Left ventricle myocardium superior (tissue), 1 donor: ENCODE data around the gene TSC22D3. TPM values are rescaled to one million over a fixed set of nuclear protein-coding genes. Genes with fewer than 3 reads are reported as not detected.
"Not testable (repeated sequence)": the region's sequence is repeated elsewhere in the genome, so short reads cannot be mapped to it uniquely, and the experiment has no call there.

ENCODE experiments used
- ATAC-seq: fragments of 200-7000 bp; cut with Tn5 transposase; one replicate; pipeline ENCODE4 v1.9.1; 2020; ENCODE audit warnings: mild to moderate bottlenecking, moderate library complexity
- DNase-seq: peaks from one replicate; pipeline ENCODE4 v3.0.0-alpha.2; 2020
- intact Hi-C: fragments of 100-400 bp; cut with micrococcal nuclease; formaldehyde crosslinking; loops from one replicate; pipeline ENCODE4 v1.11.0; 2022
- total RNA-seq: library from RNA; stranded (reverse); fragmentation: NEBNext Ultra II Directional; extraction: Animal tissue kit (Norgen Biotek cat#: 25700); gene quantifications from one replicate; pipeline ENCODE4 v1.2.1, GENCODE V29; 2021
- donor health status: DM: no; HTN: yes; CAD: no; lungs with severe emphysema.

The TSC22D3 gene
- total RNA-seq, 1 donor from 2014 or later, result 63.3 TPM

GRCh38 chrX:107674480-107675364 is 100.9 kb downstream of the TSC22D3 start:
- DNase-seq, result peak; percentile 69
- intact Hi-C loops, result loop anchor here (5.0 kb wide), 1 partner anchor 43 kb away; no protein-coding TSS in a partner anchor
- peak; percentile 47 for ATAC-seq

GRCh38 chrX:107673933-107674479 is 101.6 kb downstream of the TSC22D3 start:
- DNase-seq (peak; percentile 85), ATAC-seq (peak; percentile 72)
- intact Hi-C loops, result loop anchor here (5.0 kb wide), 1 partner anchor 43 kb away; no protein-coding TSS in a partner anchor

GRCh38 chrX:107673431-107673830 is 102.2 kb downstream of the TSC22D3 start:
- DNase-seq (no peak), ATAC-seq (no peak)
- intact Hi-C loops, result loop anchor here (5.0 kb wide), 1 partner anchor 44 kb away; no protein-coding TSS in a partner anchor

GRCh38 chrX:107672955-107673378 is 102.6 kb downstream of the TSC22D3 start:
- DNase-seq, result peak; percentile 81
- intact Hi-C loops, result loop anchor here (5.0 kb wide), 1 partner anchor 44 kb away; no protein-coding TSS in a partner anchor
- ATAC-seq, result peak; percentile 44

- not testable (repeated sequence) for ATAC-seq
- intact Hi-C loops, result loop anchor here (5.0 kb wide), 1 partner anchor 46 kb away; no protein-coding TSS in a partner anchor
These were observed 104.3 kb downstream of the TSC22D3 start for GRCh38 chrX:107671256-107671655.

GRCh38 chrX:107669885-107670628 is 105.5 kb downstream of the TSC22D3 start:
- intact Hi-C loops, result loop anchor here (5.0 kb wide), 1 partner anchor 47 kb away; no protein-coding TSS in a partner anchor
- ATAC-seq (no peak), DNase-seq (no peak)

More at GRCh38 chrX:107671256-107671655, 104.3 kb downstream of the TSC22D3 start:
- DNase-seq, result not testable (repeated sequence)

GRCh38 chrX:107669261-107669660 is 106.3 kb downstream of the TSC22D3 start:
- intact Hi-C loops, result no loop called here
- DNase-seq (no peak), ATAC-seq (no peak)

GRCh38 chrX:107668710-107669109 is 106.9 kb downstream of the TSC22D3 start:
- DNase-seq, ATAC-seq, intact Hi-C loops: not testable (repeated sequence)

- intact Hi-C loops, result no loop called here
- DNase-seq (no peak), ATAC-seq (no peak)
These were observed 108.2 kb downstream of the TSC22D3 start for GRCh38 chrX:107667426-107667825.

- intact Hi-C loops, result no loop called here
- ATAC-seq, result no peak
These were observed 108.7 kb downstream of the TSC22D3 start for GRCh38 chrX:107666931-107667330.

More at GRCh38 chrX:107666931-107667330, 108.7 kb downstream of the TSC22D3 start:
- no peak for DNase-seq

Other genes starting within 250 kb of the TSC22D3 start
- gene PRPS1, start 147.3 kb downstream of the TSC22D3 start, total RNA-seq, result 27.4 TPM
- not detected for gene NCBP2L, start 1.9 kb upstream of the TSC22D3 start, total RNA-seq
- 5.6 TPM for gene MID2, start 50.1 kb upstream of the TSC22D3 start, total RNA-seq
- not detected for gene TEX13B, start 206.6 kb upstream of the TSC22D3 start, total RNA-seq